Loucy (cell line): Measurements from ENCODE around the gene NMRK1.

Experiments used
- CTCF ChIP-seq: fragments of 200-600 bp; sonication (generic); conservative IDR thresholded peaks from 2 replicates; pipeline ENCODE4 v1.5.1; 2014; ENCODE audit warnings: mild to moderate bottlenecking, antibody characterized with exemption, low read length
- EZH2phosphoT487 ChIP-seq: fragments of 200-600 bp; IDR thresholded peaks from 2 replicates; pipeline ENCODE4 v1.6.1; 2018; ENCODE audit warnings: antibody characterized with exemption, mild to moderate bottlenecking, moderate library complexity, borderline replicate concordance

DNA sequence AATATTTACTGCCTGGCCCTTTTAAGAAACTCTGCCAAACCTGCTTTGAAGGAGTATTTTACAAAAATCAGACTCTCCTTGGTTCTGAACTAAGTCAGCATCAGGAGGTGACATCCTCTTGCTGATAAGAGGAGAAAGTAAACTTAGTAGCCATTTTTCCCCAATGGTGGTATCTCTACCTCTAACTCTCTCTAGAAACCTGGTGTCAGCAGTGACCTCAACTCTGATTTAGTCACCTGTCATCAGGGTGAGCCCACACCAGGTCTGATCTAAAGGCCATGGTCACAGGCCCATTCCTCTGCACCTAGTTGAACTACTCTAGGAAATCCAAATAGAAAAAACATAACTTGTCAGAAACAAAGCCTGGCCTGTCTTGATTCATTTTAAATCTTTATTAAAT lies 64.1 kb downstream of the NMRK1 start:
- TF ChIP-seq CTCF (no peak), EZH2phosphoT487 (no peak)
